ENCODE results near the gene COL5A1.

GRCh38 chr9:134707031-134707680 is 65.6 kb downstream of the COL5A1 start:
- no peak for TF ChIP-seq CTCF (conservative IDR thresholded peaks at IDR 0.05 in 1 of 2, IDR thresholded peaks at IDR 0.05 in 1 of 2; ENCODE audit: low read depth in 1 of 2, low read length in 2 of 2)
- no peak for TF ChIP-seq EZH2 (IDR thresholded peaks at IDR 0.05; ENCODE audit: low read length, missing control alignments)

Data from fibroblast of lung (primary cell).